GM15510 (cell line): ENCODE measurements around the gene ADAMTSL2.

ENCODE experiments used
- POLR2A ChIP-seq: IDR thresholded peaks from 3 replicates; pipeline ENCODE4 v1.6.1; 2011; ENCODE audit warnings: borderline replicate concordance; ENCODE audit not compliant: insufficient read length; ENCODE audit errors: extremely low read depth

The ADAMTSL2 gene

DNA sequence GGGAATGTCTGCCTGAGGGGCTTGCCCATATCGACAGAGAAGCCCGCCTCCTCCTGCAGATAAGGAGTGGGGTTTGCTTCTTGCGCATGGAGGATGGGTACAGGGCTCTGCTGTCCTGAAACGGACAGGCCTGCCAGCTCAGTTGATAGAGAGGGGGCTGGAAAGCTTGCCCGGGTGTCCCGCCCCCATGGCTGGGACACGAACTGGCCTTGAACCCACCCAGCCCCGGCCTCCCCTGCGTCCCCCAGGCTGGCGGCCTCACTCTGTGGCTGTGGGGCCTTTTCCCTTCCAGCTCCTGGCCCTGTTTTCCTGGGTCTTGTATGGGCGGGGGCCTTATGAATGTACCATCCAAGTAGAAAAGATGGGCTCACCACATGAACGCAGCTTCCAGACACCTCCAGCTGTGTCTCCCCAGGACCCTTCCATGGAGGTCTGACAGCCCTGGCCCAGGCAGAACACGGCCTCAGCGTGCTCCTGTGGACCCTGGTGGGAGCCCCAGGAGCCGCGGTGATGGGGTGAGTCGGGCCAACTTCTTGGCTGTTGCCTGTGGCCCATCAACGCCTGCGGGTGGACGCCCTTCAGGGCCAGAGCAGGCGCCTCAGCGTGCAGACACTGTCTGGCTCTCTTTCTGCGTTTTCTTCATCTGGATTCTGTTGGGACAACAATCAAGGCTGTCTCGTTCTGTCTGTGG is 39.7 kb upstream of the ADAMTSL2 start:
- no peak for TF ChIP-seq POLR2A

GRCh38 chr9:133495327-133496293 is 38.9 kb upstream of the ADAMTSL2 start:
- TF ChIP-seq POLR2A: no peak

DNA sequence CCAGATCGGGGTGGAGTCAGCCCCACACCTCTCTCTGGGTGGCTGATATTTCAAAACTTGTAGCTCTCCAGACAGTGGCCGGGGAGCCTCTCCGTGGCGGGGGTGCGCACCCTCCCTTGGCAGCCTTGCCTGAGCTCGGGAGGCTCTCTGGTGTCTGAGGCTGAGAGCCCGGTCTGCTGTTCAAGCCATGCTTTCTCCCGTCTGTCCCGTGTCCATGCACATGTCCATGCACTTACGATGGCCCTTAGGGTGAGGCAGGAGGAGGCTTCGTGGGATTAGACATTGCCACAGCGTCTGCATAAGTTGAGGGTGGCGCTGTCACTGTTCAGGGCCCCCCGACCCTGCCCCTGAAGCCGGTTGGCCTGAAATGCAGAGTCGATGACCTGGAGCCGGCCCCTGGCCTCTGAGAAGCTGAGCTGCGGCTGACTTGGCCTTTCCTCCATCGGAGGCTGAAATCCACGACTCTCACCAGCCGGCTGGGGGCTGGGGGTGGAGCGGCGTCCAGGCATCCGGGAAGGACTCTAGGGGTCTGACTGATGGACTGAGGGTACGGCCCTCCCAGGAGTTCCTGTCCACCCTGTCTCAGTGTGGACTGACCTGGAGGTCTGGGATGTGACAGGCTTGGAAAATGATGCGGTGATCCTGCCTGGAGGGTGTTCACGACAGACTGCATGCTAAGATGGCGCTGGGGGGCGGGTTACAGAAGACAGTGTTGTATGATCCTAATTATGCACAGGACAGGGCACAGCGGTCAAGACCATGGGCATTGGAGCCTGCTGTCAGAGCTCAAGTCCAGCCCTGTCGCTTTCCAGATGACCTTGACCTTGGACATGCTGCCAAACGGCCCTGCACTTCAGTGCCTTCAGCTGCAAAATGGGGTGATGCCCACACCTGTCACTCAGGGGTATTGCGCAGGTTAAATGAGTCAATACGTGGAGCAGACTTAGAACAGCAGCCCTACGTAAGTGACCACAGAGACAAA is 37.4 kb upstream of the ADAMTSL2 start:
- TF ChIP-seq POLR2A: no peak

GRCh38 chr9:133499132-133499891 is 35.2 kb upstream of the ADAMTSL2 start:
- TF ChIP-seq POLR2A: no peak

DNA sequence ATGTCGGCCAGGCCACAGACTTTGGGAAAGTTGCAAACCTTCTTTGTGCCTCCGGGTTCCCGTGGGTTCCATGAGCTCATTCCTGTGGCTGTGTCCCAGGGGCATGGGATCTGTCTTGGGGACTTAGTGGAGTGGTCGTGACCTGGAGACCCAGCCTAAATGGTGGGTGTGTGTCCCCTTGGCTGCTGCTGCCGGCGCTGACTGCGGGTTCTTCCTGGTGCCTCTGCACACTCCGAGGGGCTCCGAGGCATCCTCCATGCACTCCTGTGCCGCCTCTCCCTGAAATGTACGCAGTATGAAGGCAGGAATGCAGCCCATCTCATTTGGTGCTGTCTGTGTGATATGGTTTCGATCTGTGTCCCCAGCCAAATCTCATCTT is 34.6 kb upstream of the ADAMTSL2 start:
- no peak for TF ChIP-seq POLR2A

- no peak for TF ChIP-seq POLR2A
These were observed 32.4 kb upstream of the ADAMTSL2 start for GRCh38 chr9:133502112-133502511.

- TF ChIP-seq POLR2A: no peak
These were observed 29.2 kb upstream of the ADAMTSL2 start for GRCh38 chr9:133505186-133505830.

DNA sequence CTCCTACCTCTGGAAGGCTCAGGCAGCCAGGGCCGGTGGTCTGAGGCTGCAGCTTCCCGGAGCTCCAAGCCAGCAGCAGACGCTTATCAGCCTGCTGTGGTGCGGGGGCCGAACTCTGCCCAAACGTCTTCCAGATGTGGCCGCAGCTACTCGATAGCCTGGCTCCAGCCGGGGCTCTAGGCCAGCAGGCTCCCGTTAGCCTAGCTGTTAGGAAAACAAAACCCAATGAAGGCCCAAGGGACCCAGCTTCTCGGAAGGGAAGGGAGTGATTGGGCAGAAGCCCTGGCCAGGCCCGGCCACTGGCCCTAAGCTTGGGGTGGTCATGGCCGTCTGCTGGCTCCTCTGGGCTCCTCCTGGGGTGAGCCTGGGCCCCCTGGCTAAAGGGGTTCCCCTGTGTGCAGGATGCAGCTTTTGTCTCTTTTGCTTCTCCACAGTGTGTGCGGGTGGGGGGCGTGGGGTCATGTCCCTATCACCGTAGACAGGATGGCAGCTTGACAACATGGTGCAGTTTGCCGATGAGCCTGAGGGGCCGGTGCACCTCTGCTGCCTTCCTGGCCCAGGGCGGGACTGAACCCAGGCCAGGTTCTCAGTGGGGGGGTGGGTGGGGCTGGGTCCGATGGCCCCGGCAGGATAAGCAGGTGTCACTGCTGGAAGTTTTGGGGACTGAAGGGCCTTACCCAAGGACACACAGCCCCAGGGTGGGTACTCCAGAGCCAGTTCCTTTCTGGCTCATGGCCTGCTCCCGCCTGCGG is 28.4 kb upstream of the ADAMTSL2 start:
- no peak for TF ChIP-seq POLR2A

DNA sequence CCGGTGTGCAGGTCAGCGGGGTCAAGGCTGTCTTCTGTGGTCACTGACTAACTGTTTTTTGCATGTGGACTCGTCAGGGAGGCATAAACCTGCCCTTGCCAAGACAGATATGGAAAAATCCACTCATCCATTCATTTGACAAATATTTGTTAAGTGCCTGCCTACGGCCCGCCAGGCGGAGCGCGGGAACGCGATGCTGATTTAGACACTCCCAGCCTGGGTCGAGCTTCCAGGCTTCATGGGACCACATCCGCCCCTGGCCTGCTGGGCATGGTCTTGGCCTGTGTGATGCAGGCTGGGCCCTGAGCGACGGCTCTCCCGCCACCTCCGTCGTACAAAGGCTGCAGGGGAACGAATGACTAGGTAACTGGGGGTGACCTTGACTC is 27.9 kb upstream of the ADAMTSL2 start:
- TF ChIP-seq POLR2A: no peak

- TF ChIP-seq POLR2A: no peak
These were observed 27.1 kb upstream of the ADAMTSL2 start for GRCh38 chr9:133507246-133507965.

DNA sequence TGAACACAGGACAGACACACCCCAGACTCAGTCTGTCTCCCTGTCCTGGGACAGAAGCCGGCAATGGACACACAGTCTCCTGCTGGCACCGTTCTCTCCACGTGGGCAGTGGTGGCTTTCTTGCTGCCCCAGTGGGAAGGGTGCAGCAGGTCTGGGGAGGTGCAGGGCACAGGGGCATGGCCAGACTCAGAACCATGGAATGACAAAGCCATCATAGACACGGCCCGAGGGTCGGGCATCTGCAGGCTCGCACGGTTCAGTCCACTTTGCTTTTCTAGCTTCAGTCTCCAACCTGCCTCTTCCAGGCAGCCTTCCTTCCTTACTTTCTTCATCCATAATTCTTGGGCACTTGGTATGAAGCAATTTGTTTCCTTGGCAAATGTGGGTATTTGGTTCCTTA is 26.5 kb upstream of the ADAMTSL2 start:
- TF ChIP-seq POLR2A: no peak
